Measurements from ENCODE around the gene SEC11C. TPM values are rescaled to one million over a fixed set of nuclear protein-coding genes. Genes with fewer than 3 reads are reported as not detected.

Gene SEC11C
- total RNA-seq, 4 donors from 2014 or later: 8.2 to 39.7 (median 22.1) TPM

- no peak for DNase-seq
- intact Hi-C loops (cut with DNase I; ENCODE audit: low total_unique reads) (no loop called here), in situ Hi-C loops (cut with MboI; ENCODE audit: low pct_ligation_motif_present in 1 of 4, low pct_unique_long_range_greater_than_20kb in 1 of 4, low sequenced_read_pairs in 3 of 4) (no loop called here)
- Histone ChIP-seq H3K9me3 (no peaks in the 10 kb centered on the region), H3K27ac (no peak overlapping the region), H3K36me3 (no peaks in the 10 kb centered on the region), H3K27me3 (no peaks in the 10 kb centered on the region), H3K4me3 (no peak overlapping the region), H3K4me1 (no peaks in the 10 kb centered on the region)
- TF ChIP-seq POLR2A (IDR thresholded peaks at IDR 0.05) (no peak), POLR2AphosphoS5 (IDR thresholded peaks at IDR 0.05) (no peak), CTCF (IDR thresholded peaks at IDR 0.05) (no peak), EP300 (IDR thresholded peaks at IDR 0.05; ENCODE audit: low read depth) (no peak)
- 81 to 89% methylated on average over 2 to 7 of the region's 7 CpGs for WGBS, 2 donors (ENCODE audit: low coverage in 1 of 2)
Measured at GRCh38 chr18:59096098-59096789, 43.4 kb upstream of the SEC11C start.

- 5 to 33% methylated on average over 3 to 4 of the region's 4 CpGs for WGBS, 2 donors (ENCODE audit: low coverage in 1 of 2)
- no peak overlapping the region for H3K27ac ChIP-seq
- TF ChIP-seq POLR2AphosphoS5 (IDR thresholded peaks at IDR 0.05) (no peak), EP300 (IDR thresholded peaks at IDR 0.05; ENCODE audit: low read depth) (no peak), POLR2A (IDR thresholded peaks at IDR 0.05) (no peak), CTCF (IDR thresholded peaks at IDR 0.05) (no peak)
- intact Hi-C loops (cut with DNase I; ENCODE audit: low total_unique reads): no loop called here
- H3K27me3 ChIP-seq: peaks cover 18% of the 10 kb centered on the region
- no peaks in the 10 kb centered on the region for H3K4me1 ChIP-seq
- H3K4me3 ChIP-seq: no peak overlapping the region
- in situ Hi-C loops (cut with MboI; ENCODE audit: low pct_ligation_motif_present in 1 of 4, low pct_unique_long_range_greater_than_20kb in 1 of 4, low sequenced_read_pairs in 3 of 4): no loop called here
- H3K36me3 ChIP-seq: no peaks in the 10 kb centered on the region
- no peak for DNase-seq
- no peaks in the 10 kb centered on the region for H3K9me3 ChIP-seq
Measured at GRCh38 chr18:59101830-59102414, 37.8 kb upstream of the SEC11C start.

GRCh38 chr18:59109375-59109774 is 30.3 kb upstream of the SEC11C start:
- in situ Hi-C loops (cut with MboI; ENCODE audit: low pct_ligation_motif_present in 1 of 4, low pct_unique_long_range_greater_than_20kb in 1 of 4, low sequenced_read_pairs in 3 of 4): no loop called here

GRCh38 chr18:59114160-59114559 is 25.5 kb upstream of the SEC11C start:
- no peak for TF ChIP-seq POLR2A (IDR thresholded peaks at IDR 0.05)
- no peak for TF ChIP-seq CTCF (IDR thresholded peaks at IDR 0.05)
- TF ChIP-seq EP300 (IDR thresholded peaks at IDR 0.05; ENCODE audit: low read depth): no peak
- TF ChIP-seq POLR2AphosphoS5 (IDR thresholded peaks at IDR 0.05): no peak
- H3K9me3 ChIP-seq: no peaks in the 10 kb centered on the region
- no peak overlapping the region for H3K27ac ChIP-seq
- DNase-seq: no peak
- H3K27me3 ChIP-seq: peaks cover 22% of the 10 kb centered on the region
- no peaks in the 10 kb centered on the region for H3K36me3 ChIP-seq
- no peak overlapping the region for H3K4me3 ChIP-seq
- in situ Hi-C loops (cut with MboI; ENCODE audit: low pct_ligation_motif_present in 1 of 4, low pct_unique_long_range_greater_than_20kb in 1 of 4, low sequenced_read_pairs in 3 of 4) (no loop called here), intact Hi-C loops (cut with DNase I; ENCODE audit: low total_unique reads) (no loop called here)
- H3K4me1 ChIP-seq: no peaks in the 10 kb centered on the region

More at GRCh38 chr18:59109375-59109774, 30.3 kb upstream of the SEC11C start:
- no peak for DNase-seq
- intact Hi-C loops (cut with DNase I; ENCODE audit: low total_unique reads): no loop called here
- Histone ChIP-seq H3K36me3 (no peaks in the 10 kb centered on the region), H3K4me3 (no peak overlapping the region), H3K27ac (no peak overlapping the region), H3K27me3 (peaks cover 45% of the 10 kb centered on the region), H3K4me1 (no peaks in the 10 kb centered on the region), H3K9me3 (no peaks in the 10 kb centered on the region)
- TF ChIP-seq POLR2AphosphoS5 (IDR thresholded peaks at IDR 0.05) (no peak), CTCF (IDR thresholded peaks at IDR 0.05) (no peak), POLR2A (IDR thresholded peaks at IDR 0.05) (no peak), EP300 (IDR thresholded peaks at IDR 0.05; ENCODE audit: low read depth) (no peak)
- 55 to 72% methylated on average over 3 to 6 of the region's 6 CpGs for WGBS, 2 donors (ENCODE audit: low coverage in 1 of 2)
